K562 (cell line): ENCODE measurements around the gene GPR107.
"Not testable (repeated sequence)": the region's sequence is repeated elsewhere in the genome, so short reads cannot be mapped to it uniquely, and the experiment has no call there.

Experiments used
- EP300 ChIP-seq: IDR thresholded peaks from 2 replicates; pipeline ENCODE4 v1.6.1; 2012; ENCODE audit warnings: low read length, improper control_type of control experiment
- MYBL2 ChIP-seq, 2 experiments: fragments of 450-650 bp in 1 of 2; sonication (generic) in 1 of 2; formaldehyde crosslinking in 1 of 2; IDR thresholded peaks; 2 replicates each; pipeline versions ENCODE4 v1.6.1 to v1.8.1; 2017 to 2022; ENCODE audit warnings: borderline replicate concordance in 1 of 2, inconsistent platforms in 1 of 2, low read depth in 1 of 2, mild to moderate bottlenecking in 1 of 2, missing genetic modification reagents in 1 of 2, moderate library complexity in 1 of 2
- POLR2AphosphoS5 ChIP-seq: IDR thresholded peaks from 2 replicates; pipeline ENCODE4 v1.6.1; 2011; ENCODE audit warnings: mild to moderate bottlenecking, low read depth, low read length, moderate library complexity; ENCODE audit not compliant: control insufficient read depth, insufficient read depth
- TF ChIP-seq, protein P1 (sequence below): fragments of 250-450 bp; sonication (Bioruptor Pico); IDR thresholded peaks from 2 replicates; pipeline ENCODE4 v1.8.0; 2021; ENCODE audit warnings: moderate library complexity, mild to moderate bottlenecking, inconsistent platforms

DNA sequence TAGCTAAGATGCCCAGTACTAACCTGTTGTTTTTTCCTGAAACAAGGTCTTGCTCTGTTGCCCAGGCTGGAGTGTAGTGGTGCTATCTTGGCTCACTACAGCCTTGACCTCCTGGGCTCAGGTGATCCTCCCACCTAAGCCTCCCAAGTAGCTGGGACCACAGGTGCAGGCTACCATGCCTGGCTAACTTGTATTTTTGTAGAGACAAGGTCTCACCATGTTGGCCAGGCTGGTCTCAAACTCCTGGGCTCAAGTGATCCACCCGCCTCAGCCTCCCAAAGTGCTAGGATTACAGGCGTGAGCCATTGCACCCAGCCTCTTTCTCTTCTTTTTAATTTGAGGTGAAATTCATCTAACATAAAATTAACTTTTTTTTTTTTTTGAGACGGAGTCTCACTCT, 31.9 kb upstream of the GPR107 start:
- not testable (repeated sequence) for TF ChIP-seq MYBL2 (IDR thresholded peaks at IDR 0.05; ENCODE audit: low read depth); MYBL2 (CRISPR knock-in tag; IDR thresholded peaks at IDR 0.05; ENCODE audit: borderline replicate concordance); POLR2AphosphoS5; EP300
- TF ChIP-seq, protein P1, sequence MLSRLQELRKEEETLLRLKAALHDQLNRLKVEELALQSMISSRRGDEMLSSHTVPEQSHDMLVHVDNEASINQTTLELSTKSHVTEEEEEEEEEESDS (CRISPR knock-in tag): not testable (repeated sequence)
